Stimulated activated CD8-positive, alpha-beta memory T cell treated with anti-CD3 and anti-CD28 coated beads, Interleukin-15, amount 100 ng/mL, for 4 hours (primary cell): ENCODE results near the gene TSC22D2.

Experiments
- DNase-seq, 2 donors: peaks; one replicate each; pipeline ENCODE4 v3.0.0-alpha.2; 2020; ENCODE audit warnings: low read depth in 2 of 2

Gene TSC22D2

DNA sequence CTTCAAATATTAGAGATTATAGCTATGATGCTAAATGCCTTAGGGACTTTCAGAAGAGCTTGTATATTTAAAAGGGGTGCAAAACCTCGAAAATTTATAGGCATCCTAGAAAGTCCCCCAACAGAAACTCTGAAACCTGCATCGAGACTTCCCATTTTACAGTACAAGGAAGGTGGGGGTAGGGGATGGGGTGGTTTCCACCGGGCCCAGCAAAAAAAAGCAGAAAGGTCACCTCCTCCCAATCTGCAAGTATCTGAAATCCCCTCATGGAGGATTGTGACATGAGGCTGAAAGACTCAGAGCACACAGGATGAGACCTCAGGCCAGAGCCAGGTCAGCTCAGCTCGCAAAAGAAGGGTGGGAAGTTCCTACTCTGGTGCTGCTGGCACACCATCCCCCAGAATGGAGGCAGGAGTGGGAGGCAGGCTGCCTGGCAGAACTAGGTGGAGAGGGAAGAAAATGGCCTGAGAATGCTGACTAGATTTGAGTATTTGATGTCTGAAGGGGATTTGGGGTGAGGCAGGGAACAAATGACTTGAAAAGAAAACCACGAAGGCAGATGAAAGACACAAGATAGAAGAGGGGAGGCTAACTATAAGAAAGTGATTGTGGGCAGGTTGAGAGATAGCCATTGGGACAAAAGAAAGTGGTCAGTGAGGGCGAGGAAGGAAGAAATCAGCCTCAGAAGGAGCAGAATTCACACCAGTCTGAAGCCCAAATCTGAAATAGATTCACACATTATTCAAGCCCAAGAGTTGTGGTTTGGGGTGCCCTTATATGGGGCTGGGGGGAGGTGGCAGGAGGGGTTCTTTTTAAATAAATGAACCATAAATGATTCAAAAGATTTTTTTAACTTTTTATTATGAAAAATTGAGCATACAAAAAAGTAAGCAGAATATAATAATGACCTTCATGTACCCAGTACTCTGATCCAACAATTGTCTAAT lies 22.5 kb upstream of the TSC22D2 start:
- no peak for DNase-seq

DNA sequence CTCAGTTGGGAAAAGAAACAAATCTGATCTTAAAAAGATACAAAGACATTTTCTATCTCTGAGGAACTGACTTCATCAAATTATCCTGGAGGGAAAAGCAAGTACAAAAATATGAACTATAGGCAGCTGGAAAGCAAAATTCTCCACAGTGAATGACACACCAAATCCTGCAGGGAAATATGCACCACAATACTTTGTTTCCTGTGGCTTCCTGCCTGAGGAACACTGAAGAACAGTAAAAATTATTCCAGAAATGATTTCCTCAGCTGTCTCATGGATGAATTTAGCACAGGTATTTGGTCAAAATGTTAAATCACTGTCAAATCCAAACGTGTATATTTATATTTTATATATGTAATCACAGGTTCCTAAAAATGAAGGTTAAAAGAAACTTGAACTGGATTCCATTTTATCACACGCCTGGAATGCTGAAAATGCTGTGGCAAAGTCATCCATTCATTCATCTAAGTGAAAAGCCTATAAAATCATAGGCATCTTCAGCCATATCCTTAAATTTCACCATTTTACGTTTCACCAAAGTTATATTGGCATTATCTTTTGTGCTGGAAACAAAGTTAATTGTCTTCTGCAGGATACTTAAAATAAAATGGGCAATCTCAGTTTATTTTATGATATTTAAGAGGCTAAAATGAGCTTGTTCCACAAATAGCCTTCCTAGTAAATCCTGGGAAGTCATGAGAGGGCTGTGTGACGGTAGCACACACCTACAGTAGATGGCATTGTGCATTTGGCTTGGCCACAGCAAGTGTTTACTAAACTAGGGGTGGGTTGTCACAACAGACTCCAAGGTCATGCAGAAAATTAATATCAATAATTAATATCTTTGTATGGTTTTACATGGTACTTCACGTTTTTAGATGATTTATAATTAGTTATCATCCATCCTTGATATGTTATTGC lies 19.3 kb upstream of the TSC22D2 start:
- no peak for DNase-seq

DNA sequence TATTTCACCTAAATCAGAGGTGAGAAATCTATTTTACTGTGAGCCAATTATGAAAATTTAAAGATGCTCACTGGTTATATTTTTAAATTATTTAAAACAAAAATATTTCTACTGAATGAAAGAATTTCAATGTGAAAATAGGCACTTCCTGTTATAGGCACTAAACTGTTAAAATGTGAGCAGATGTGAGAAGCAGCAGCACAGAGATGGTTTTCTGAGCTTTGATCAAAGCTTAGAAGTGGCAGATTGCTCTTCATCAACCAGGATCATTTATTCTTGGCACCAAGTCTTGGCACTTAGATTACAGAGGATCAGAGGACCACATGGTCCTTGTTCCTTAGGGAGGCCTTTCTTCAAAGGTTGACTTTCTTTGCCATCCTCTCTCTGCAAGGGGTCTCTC lies 18.0 kb upstream of the TSC22D2 start:
- DNase-seq = no peak

GRCh38 chr3:150391161-150391560 lies 16.9 kb upstream of the TSC22D2 start:
- DNase-seq = no peak

DNA sequence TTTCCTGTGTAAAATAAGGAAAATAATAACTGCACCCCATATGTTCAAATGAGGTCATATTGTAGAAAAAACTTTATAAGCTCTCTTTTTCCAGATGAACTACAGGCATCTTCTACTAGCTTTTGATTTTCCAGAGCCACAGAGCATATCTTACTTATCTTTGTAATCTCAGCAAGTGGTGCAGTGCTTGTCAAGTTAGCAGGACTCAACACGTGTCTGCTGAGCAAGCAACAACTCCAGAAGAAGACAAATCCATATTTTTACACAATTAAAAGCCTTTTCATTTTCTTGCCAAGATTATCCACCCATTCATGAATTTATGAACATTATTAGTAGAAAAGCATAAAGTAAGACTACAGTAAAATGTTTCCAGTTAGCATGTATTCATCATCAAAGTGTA lies 14.4 kb upstream of the TSC22D2 start:
- no peak for DNase-seq

DNA sequence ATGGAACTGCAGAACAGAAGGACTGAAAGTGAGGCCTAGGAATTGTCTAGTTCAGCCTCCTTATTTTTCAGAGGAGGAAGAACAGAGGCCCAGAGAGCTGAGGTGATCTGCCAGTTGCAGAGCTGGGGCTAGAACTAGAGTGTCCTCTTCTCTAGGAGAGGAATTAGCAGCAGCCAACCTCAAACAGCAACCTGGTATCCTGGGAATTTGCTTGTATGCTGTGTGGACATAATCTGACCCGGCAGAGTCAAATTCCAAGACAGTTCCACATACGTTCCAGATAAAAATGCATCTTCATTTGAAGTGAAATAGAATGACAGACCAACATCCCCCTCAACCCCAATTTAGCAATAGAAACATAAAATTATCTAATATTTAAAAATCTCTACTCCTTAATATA lies 13.5 kb upstream of the TSC22D2 start:
- DNase-seq = no peak

- DNase-seq = no peak
These were observed 11.6 kb upstream of the TSC22D2 start for GRCh38 chr3:150396491-150396890.

- no peak for DNase-seq
These were observed 11.0 kb upstream of the TSC22D2 start for GRCh38 chr3:150396956-150397550.

- no peak for DNase-seq
These were observed 9.0 kb upstream of the TSC22D2 start for GRCh38 chr3:150399060-150399459.

GRCh38 chr3:150401285-150401684 lies 6.8 kb upstream of the TSC22D2 start:
- DNase-seq = no peak

DNA sequence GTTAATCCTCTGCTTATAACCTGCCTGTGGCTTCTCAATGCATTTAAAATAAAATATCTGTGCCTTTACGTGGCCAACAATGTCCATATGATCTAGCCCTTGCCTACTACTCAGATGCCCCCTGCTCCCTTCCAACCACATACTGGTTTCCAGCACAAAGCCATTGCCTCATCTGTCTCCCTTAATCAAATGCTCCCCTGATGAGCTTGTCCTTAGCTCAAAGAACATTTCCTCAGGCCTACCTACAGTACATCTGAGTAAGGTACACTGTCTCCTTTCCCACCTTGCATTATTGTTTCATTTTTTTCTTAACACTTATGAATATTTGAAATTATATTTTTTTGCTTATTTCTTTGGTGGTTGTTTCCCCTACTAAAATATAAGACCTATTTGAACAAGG lies 5.9 kb upstream of the TSC22D2 start:
- DNase-seq = no peak

DNA sequence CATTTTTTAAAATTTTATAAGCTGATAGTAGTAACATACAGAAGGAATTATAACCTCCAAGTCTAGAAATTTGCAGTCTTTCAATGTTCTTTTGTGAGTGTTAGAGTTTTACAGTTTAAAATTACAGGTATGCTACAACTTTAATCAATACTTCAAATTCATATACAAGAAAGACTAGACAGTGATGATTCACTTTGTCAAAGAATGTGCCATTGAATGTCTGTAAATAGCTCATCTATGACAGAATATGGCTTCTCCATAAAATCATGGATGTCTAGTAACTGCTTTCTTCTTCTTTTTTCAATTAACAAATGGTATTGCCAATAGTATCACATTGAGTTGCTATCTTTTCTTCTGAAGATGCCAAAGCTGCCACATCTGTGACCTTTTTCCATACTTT lies 4.1 kb upstream of the TSC22D2 start:
- no peak for DNase-seq

DNA sequence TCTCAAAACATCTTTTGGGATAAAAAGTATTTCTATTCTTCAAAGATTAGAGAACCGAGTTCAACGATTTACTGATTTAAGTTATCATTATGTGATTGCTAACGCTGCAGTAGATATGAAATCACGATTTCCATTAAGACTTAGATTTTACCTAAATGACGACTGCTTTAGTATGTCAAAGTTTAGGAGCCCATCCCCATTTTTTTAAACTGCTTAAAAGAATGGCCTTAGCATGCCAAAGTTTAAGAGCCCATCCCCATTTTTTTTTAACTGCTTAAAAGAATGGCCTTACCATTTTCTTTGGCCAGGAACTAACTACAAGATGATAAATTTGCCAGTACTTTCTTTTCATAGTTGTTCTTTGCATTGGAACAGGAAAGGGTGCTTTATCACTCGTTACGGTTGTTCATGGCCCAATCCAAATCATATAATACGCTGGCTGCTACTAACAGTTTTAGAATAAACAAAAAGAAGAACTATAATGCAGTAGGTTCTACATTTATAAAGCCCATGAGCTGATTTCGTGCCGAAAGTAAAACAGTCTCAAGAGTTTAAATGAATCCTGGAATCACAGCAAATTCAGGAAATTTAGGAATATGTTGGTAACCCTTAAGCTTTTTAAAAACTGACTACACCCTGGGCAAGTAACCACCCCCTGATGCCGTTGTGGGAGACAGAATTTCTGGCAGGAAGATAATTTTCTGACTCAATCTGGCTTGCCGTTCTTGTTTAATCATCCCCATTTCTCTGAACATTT lies 869 bp upstream of the TSC22D2 start:
- DNase-seq = no peak

DNA sequence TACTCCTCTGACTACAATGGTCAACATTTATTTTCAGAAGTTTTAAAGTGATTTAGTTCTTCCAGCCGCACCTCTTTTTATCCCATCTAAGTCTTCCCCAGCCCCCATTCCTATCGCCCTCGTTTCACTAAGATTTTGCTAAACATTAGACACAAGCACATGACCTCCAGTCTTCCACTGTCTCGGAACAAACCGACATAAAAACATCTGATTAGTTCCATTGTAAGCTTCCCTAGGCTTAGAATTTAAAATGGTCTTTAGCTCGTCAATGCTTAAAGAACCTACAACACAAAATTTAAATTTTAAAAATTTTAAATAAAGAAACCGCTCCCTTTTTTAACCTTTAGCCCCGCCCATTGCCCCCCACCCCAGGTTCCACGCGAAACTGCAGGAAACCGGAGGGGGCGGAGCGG lies 284 bp upstream of the TSC22D2 start:
- no peak for DNase-seq

- DNase-seq = no peak
These were observed 1.0 kb downstream of the TSC22D2 start for GRCh38 chr3:150409125-150409511.

DNA sequence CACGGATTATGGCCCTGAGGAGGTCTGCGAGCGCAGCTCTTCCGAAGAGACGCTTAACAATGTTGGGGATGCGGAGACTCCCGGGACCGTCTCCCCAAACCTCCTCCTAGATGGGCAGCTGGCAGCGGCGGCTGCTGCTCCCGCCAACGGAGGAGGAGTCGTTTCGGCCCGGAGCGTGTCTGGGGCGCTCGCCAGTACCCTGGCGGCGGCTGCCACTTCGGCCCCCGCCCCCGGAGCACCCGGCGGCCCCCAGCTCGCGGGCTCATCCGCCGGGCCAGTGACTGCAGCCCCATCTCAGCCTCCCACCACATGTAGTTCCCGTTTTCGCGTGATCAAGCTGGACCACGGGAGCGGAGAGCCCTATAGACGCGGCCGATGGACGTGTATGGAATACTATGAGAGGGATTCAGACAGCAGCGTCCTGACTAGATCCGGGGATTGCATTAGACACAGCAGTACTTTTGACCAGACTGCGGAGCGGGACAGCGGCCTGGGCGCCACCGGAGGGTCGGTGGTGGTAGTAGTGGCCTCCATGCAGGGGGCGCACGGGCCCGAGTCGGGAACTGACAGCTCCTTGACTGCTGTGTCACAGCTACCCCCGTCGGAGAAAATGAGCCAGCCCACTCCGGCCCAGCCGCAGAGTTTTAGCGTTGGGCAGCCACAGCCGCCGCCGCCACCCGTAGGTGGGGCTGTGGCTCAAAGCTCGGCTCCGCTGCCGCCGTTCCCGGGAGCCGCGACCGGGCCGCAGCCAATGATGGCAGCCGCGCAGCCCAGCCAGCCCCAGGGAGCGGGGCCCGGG lies 1.6 kb downstream of the TSC22D2 start:
- DNase-seq = peak; percentile 51 to 60

DNA sequence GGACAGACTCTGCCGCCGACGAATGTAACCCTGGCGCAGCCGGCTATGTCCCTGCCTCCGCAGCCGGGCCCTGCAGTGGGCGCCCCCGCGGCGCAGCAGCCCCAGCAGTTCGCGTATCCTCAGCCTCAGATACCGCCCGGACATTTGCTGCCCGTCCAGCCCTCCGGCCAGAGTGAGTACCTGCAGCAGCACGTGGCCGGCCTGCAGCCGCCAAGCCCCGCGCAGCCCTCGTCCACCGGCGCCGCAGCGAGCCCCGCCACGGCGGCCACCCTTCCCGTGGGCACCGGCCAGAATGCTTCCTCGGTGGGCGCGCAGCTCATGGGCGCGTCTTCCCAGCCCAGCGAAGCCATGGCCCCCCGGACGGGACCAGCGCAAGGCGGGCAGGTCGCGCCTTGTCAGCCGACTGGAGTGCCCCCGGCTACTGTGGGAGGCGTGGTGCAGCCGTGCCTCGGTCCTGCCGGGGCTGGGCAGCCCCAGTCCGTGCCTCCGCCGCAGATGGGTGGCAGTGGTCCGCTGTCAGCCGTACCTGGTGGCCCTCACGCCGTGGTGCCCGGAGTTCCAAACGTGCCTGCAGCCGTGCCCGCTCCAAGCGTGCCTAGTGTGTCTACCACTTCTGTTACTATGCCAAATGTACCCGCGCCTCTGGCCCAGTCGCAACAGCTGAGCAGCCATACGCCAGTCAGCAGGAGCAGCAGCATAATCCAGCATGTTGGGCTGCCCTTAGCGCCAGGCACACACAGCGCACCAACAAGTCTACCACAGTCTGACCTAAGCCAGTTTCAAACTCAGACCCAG lies 2.4 kb downstream of the TSC22D2 start:
- no peak for DNase-seq

DNA sequence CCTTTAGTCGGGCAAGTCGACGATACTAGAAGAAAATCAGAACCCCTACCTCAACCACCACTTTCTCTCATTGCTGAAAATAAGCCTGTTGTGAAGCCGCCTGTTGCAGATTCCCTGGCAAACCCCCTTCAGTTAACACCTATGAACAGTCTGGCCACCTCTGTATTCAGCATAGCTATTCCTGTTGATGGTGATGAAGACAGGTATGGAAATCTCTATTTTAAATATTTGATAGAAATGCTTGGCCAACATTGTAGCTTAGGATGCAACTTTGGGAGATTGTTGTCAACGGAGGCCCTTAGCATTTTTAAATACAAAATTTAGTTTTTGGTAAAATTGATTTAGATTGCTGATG lies 3.0 kb downstream of the TSC22D2 start:
- DNase-seq = no peak

DNA sequence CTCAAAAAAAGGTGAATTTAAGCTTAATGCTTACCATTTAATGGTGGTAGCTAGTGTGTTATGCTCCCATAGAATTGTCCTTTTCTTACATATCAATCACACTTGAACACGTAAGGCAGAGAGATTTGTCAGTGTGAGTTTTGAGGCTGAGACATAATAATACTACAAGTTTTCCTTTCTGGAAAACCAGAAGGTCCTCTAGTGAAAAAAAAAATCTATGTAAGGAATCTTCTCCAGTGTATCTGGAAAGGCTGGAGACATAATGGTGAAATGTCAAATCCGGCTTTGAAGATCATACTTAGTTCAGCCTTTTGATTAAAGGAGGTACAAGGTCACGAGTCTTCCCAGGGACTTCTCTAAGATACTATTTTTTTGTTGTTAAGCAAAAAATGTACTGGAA lies 3.4 kb downstream of the TSC22D2 start:
- no peak for DNase-seq

GRCh38 chr3:150411976-150412375 lies 3.9 kb downstream of the TSC22D2 start:
- DNase-seq = no peak
